Mesothelial cell of epicardium (in vitro differentiated cells): Measurements from ENCODE around the gene RNF8. TPM values are rescaled to one million over a fixed set of nuclear protein-coding genes. Genes with fewer than 3 reads are reported as not detected.
"Not testable (repeated sequence)": the region's sequence is repeated elsewhere in the genome, so short reads cannot be mapped to it uniquely, and the experiment has no call there.

Experiments used
- DNase-seq, 2 experiments: peaks; one replicate each; pipeline ENCODE4 v3.0.0; 2021; ENCODE audit warnings: low spot score in 2 of 2; ENCODE audit not compliant: unreplicated experiment in 2 of 2
- H3K27ac Mint-ChIP-seq: 2 replicates; pipeline ENCODE4 v1.8.0; 2021; ENCODE audit warnings: mixed read lengths
- H3K27me3 Mint-ChIP-seq: 2 replicates; pipeline ENCODE4 v1.8.0; 2021; ENCODE audit warnings: low read depth, mixed read lengths
- H3K36me3 Mint-ChIP-seq: 2 replicates; pipeline ENCODE4 v1.8.0; 2021; ENCODE audit warnings: mixed read lengths
- H3K4me1 Mint-ChIP-seq: 2 replicates; pipeline ENCODE4 v1.8.0; 2021; ENCODE audit warnings: mixed read lengths
- H3K4me3 Mint-ChIP-seq: 2 replicates; pipeline ENCODE4 v1.8.0; 2021; ENCODE audit warnings: mild to moderate bottlenecking, moderate library complexity, mixed read lengths
- H3K9me3 Mint-ChIP-seq: 2 replicates; pipeline ENCODE4 v1.8.0; 2021; ENCODE audit warnings: mixed read lengths
- total RNA-seq: library from RNA; stranded (reverse); gene quantifications from 3 replicates; pipeline ENCODE4 v1.2.1, GENCODE V29; 2021
- TF ChIP-seq, protein P1 (sequence below): fragments of 200-600 bp; sonication (generic); IDR thresholded peaks from one replicate; pipeline ENCODE4 v1.5.0; 2021; ENCODE audit warnings: antibody characterized with exemption; ENCODE audit not compliant: unreplicated experiment

RNF8 gene
- total RNA-seq, 1 donor from 2014 or later = 22.6 TPM

DNA sequence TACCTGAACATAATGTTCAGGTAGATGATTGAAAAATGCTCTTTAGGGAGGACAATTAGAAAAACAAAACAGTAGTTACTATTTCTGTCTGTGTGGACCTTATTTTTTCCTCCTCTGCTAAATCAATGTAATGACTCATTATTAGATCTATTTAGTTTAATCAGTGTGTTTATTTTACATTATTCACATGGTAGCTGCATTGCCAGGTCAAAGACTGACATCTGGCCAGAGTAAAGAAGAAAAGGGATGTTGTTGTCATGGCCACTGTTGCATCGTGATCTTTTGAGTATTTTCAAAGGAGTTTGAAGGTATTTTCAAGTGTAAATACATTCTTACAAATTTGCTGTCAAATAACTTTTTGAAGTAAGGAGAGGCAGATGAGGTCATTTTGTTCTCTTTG, 85.1 kb downstream of the RNF8 start:
- peaks cover 22% of the 10 kb centered on the region for H3K36me3 Mint-ChIP-seq
- DNase-seq = no peak
- no peak overlapping the region for H3K27ac Mint-ChIP-seq
- H3K4me1 Mint-ChIP-seq = peaks cover 10% of the 10 kb centered on the region
- H3K27me3 Mint-ChIP-seq = no peaks in the 10 kb centered on the region
- H3K4me3 Mint-ChIP-seq = no peak overlapping the region
- TF ChIP-seq, protein P1, sequence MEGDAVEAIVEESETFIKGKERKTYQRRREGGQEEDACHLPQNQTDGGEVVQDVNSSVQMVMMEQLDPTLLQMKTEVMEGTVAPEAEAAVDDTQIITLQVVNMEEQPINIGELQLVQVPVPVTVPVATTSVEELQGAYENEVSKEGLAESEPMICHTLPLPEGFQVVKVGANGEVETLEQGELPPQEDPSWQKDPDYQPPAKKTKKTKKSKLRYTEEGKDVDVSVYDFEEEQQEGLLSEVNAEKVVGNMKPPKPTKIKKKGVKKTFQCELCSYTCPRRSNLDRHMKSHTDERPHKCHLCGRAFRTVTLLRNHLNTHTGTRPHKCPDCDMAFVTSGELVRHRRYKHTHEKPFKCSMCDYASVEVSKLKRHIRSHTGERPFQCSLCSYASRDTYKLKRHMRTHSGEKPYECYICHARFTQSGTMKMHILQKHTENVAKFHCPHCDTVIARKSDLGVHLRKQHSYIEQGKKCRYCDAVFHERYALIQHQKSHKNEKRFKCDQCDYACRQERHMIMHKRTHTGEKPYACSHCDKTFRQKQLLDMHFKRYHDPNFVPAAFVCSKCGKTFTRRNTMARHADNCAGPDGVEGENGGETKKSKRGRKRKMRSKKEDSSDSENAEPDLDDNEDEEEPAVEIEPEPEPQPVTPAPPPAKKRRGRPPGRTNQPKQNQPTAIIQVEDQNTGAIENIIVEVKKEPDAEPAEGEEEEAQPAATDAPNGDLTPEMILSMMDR = no peak
- H3K9me3 Mint-ChIP-seq = no peaks in the 10 kb centered on the region

DNA sequence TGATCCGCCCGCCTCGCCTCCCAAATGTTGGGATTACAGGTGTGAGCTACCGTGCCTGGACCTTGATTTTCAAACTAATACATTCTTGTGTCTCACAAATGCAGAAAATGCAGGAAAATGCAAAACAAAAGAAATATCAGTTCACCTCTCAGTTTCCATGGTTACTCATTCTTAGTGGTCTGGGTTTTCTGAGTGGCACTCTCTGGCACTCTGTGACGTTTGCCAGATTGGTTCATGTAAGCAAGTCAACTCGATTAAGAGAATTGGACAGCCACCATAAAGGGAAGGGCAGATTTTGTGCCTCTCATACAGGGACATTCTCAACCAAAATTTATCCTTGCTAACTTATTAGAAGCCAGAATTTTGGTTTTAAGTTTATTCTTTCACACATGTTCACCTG, 87.9 kb downstream of the RNF8 start:
- DNase-seq = no peak
- no peaks in the 10 kb centered on the region for H3K9me3 Mint-ChIP-seq
- H3K4me1 Mint-ChIP-seq = no peaks in the 10 kb centered on the region
- TF ChIP-seq, protein P1 = no peak
- H3K27ac Mint-ChIP-seq = no peak overlapping the region
- H3K27me3 Mint-ChIP-seq = no peaks in the 10 kb centered on the region
- H3K4me3 Mint-ChIP-seq = no peak overlapping the region
- H3K36me3 Mint-ChIP-seq = peaks cover 35% of the 10 kb centered on the region

DNA sequence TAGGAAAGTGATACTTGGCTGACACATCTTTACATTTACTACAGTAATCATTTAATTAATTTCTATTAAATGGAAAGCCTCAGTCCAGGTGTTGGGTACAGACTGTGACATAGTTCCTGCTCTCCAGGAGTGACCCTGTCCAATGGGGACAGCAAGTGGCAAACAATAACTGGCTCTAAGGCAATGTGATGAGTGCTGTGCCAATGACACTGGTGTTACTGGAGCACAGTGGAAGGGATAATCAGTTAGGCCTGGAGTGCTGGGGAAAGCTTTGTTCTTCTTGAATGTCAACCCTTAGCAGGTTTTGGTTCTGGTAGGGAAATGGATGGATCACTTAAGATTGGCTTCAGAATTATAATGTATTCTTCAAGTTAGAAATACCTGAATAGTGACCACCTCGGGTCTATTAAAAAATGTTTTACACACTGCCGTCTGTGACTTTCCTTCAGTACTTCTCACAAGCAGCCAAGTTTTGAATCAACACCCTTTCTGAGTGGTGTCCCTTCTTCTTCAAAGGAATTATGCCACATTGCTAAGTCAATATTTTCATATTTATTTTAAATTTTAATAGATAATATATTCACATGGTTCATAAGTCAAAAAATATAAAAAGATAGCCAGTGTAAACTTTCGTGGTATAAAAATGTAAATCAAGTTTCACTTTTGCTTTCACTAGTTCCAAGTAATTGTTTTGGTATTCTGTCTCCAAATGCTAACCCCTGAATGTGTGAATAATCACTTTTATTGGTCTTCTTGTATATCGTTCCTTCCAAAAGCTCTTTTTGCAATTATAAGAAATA, 88.8 kb downstream of the RNF8 start:
- H3K36me3 Mint-ChIP-seq = peaks cover 38% of the 10 kb centered on the region
- H3K27ac Mint-ChIP-seq = no peak overlapping the region
- DNase-seq = no peak
- no peak overlapping the region for H3K4me3 Mint-ChIP-seq
- H3K9me3 Mint-ChIP-seq = no peaks in the 10 kb centered on the region
- TF ChIP-seq, protein P1 = no peak
- H3K27me3 Mint-ChIP-seq = no peaks in the 10 kb centered on the region
- H3K4me1 Mint-ChIP-seq = no peaks in the 10 kb centered on the region

DNA sequence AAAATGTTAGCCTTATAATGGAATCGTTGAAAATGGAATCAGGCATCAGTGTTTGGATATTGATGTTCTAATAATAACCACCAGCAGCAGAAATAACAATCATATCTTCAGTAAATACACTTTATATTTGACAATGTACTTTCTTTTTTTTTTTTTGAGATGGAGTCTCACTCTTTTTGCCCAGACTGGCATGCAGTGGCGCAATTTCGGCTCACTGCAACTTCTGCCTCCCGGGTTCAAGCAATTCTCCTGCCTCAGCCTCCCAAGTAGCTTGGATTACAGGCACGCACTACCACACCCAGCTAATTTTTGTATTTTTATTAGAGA, 89.4 kb downstream of the RNF8 start:
- not testable (repeated sequence) for H3K27me3 Mint-ChIP-seq, H3K27ac Mint-ChIP-seq, H3K4me3 Mint-ChIP-seq, DNase-seq, H3K9me3 Mint-ChIP-seq, H3K4me1 Mint-ChIP-seq
- peaks cover 36% of the 10 kb centered on the region for H3K36me3 Mint-ChIP-seq

Other genes with a start within 250 kb of the RNF8 start
- gene PIM1, start 183.8 kb upstream of the RNF8 start, total RNA-seq = 26.2 to 30.3 TPM (median 28.6 TPM) in 3 replicates
- gene TBC1D22B, start 96.2 kb upstream of the RNF8 start, total RNA-seq = 14.8 to 15.2 TPM (median 15.1 TPM) in 3 replicates
- 1.5 to 2.7 TPM (median 2.0 TPM) in 3 replicates for gene TMEM217, start 95.8 kb upstream of the RNF8 start, total RNA-seq
- gene CMTR1, start 79.2 kb downstream of the RNF8 start, total RNA-seq = 57.3 to 60.1 TPM (median 59.8 TPM) in 3 replicates
- 23.8 to 26.0 TPM (median 24.8 TPM) in 3 replicates for gene CCDC167, start 145.9 kb downstream of the RNF8 start, total RNA-seq